ENCODE data around the gene FER.
"Not testable (repeated sequence)": the region's sequence is repeated elsewhere in the genome, so short reads cannot be mapped to it uniquely, and the experiment has no call there.

FER gene

GRCh38 chr5:108899244-108899643, 151.5 kb downstream of the FER start:
- not testable (repeated sequence) for DNase-seq

- DNase-seq, result no peak
These were observed 153.0 kb downstream of the FER start for GRCh38 chr5:108900668-108901067.

- no peak for DNase-seq
These were observed 158.1 kb downstream of the FER start for GRCh38 chr5:108905805-108906204.

- DNase-seq, result no peak
These were observed 162.9 kb downstream of the FER start for GRCh38 chr5:108910627-108911026.

GRCh38 chr5:108911055-108911454, 163.4 kb downstream of the FER start:
- DNase-seq, result no peak

GRCh38 chr5:108917596-108917995, 169.9 kb downstream of the FER start:
- DNase-seq, result no peak

GRCh38 chr5:108919591-108920326, 172.1 kb downstream of the FER start:
- no peak for DNase-seq

- DNase-seq, result no peak
These were observed 176.8 kb downstream of the FER start for GRCh38 chr5:108924457-108924961.

- no peak for DNase-seq
These were observed 177.4 kb downstream of the FER start for GRCh38 chr5:108925073-108925472.

- DNase-seq, result no peak
These were observed 182.4 kb downstream of the FER start for GRCh38 chr5:108930107-108930506.

- DNase-seq, result no peak
These were observed 187.9 kb downstream of the FER start for GRCh38 chr5:108935611-108936010.

- DNase-seq, result no peak
These were observed 189.5 kb downstream of the FER start for GRCh38 chr5:108937221-108937620.

GRCh38 chr5:108940506-108940905, 192.8 kb downstream of the FER start:
- DNase-seq, result no peak

- DNase-seq, result no peak
These were observed 194.0 kb downstream of the FER start for GRCh38 chr5:108941746-108942145.

GRCh38 chr5:108942701-108943100, 195.0 kb downstream of the FER start:
- no peak for DNase-seq

- no peak for DNase-seq
These were observed 197.4 kb downstream of the FER start for GRCh38 chr5:108945094-108945493.

- DNase-seq, result no peak
These were observed 198.3 kb downstream of the FER start for GRCh38 chr5:108946008-108946407.

- DNase-seq, result no peak
These were observed 199.5 kb downstream of the FER start for GRCh38 chr5:108947164-108947563.

- DNase-seq, result no peak
These were observed 202.6 kb downstream of the FER start for GRCh38 chr5:108950276-108950675.

GRCh38 chr5:108953940-108954339, 206.2 kb downstream of the FER start:
- DNase-seq, result no peak

GRCh38 chr5:108957333-108957732, 209.6 kb downstream of the FER start:
- no peak for DNase-seq

GRCh38 chr5:108966910-108967309, 219.2 kb downstream of the FER start:
- no peak for DNase-seq

GRCh38 chr5:108974594-108974993, 226.9 kb downstream of the FER start:
- DNase-seq, result no peak

GRCh38 chr5:108975697-108976096, 228.0 kb downstream of the FER start:
- no peak for DNase-seq

- DNase-seq, result no peak
These were observed 235.9 kb downstream of the FER start for GRCh38 chr5:108983461-108984092.

All from DMS 273 treated with DMSO at 0.1 percent for 48 hours (cell line).